ENCODE data around the gene MSI2.

The MSI2 gene

DNA sequence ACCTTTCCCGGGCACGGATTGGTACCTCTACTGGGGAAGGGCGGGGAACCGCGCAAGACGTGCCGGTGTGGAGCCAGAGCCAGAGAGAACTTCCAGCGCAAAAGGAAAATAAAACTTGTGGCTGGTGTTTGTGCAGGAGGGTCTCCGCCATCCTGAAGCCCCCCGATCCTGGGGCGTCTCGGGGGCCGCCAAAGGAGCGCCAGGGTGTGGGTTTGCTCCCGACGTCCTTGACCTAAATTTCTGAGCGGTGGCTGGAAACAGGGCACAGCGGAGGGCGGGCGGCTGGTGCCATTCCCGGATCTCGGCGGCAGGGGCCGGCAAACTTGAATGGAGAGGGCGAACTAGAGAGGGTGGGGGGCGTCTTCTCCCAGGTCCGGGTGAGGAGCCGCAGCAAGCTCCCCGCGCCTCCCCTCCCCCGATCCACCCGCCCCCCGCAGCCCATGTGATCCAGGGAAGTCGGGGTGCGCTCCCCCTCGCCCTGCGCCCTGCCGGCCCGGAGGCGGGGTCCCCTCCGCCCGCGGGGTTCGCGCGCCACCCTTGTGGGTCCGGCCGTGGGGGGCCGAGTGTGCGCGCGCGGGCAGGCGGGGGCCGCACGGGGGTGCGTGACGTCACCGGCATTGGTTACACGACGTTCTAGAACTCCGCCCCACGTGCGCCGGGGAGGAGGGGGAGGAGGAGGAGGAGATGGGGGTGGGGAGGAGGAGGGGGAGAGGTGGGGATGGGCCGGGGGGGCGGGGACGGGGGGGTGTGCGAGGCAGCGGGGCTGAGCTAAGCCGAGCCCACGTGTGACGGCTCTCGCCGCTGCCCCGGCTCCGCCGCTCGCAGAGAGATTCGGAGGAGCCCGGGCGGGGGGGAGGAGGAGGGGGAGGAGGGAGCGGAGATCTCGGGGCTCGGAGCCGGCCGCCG is at the start of gene MSI2:
TSS of gene MSI2 (plus strand) at position 748 of the 906 bp plus-strand sequence. CDS start 220 bp downstream, outside the sequence.
- peak within 1 kb of the TSS; percentile 72 for H3K4me3 ChIP-seq (ENCODE audit: low read depth, low read length)
- TF ChIP-seq, protein P1, sequence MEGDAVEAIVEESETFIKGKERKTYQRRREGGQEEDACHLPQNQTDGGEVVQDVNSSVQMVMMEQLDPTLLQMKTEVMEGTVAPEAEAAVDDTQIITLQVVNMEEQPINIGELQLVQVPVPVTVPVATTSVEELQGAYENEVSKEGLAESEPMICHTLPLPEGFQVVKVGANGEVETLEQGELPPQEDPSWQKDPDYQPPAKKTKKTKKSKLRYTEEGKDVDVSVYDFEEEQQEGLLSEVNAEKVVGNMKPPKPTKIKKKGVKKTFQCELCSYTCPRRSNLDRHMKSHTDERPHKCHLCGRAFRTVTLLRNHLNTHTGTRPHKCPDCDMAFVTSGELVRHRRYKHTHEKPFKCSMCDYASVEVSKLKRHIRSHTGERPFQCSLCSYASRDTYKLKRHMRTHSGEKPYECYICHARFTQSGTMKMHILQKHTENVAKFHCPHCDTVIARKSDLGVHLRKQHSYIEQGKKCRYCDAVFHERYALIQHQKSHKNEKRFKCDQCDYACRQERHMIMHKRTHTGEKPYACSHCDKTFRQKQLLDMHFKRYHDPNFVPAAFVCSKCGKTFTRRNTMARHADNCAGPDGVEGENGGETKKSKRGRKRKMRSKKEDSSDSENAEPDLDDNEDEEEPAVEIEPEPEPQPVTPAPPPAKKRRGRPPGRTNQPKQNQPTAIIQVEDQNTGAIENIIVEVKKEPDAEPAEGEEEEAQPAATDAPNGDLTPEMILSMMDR (conservative IDR thresholded peaks at IDR 0.05; ENCODE audit: low read depth, low read length) = peak; percentile 14
- peak; percentile 90 for DNase-seq (ENCODE audit: low read depth)

- no peak overlapping the region for H3K4me3 ChIP-seq (ENCODE audit: low read depth, low read length)
- TF ChIP-seq, protein P1 (conservative IDR thresholded peaks at IDR 0.05; ENCODE audit: low read depth, low read length) = no peak
Observed at GRCh38 chr17:57206928-57207327, 49.4 kb upstream of the MSI2 start.

DNA sequence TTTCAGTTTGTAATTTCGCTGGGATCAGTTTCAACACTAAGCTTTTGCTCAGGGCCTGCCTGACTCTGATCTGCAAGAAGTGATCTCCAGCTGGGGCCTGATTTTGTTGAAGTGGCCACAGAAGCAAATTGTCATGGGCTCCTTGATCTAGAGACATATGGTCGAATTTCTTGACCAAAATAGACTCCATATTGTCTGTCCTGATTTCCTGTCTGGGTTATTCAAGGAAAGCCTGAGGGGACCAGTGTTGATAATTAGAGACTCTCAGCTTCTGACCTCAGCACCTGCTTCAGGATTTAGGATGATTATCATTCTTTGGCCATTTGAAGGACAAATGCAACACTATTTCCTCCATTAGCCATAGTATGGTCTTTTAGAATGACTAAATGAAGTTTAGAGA is 48.9 kb upstream of the MSI2 start:
- no peak for DNase-seq (ENCODE audit: low read depth)
- no peak overlapping the region for H3K4me3 ChIP-seq (ENCODE audit: low read depth, low read length)
- TF ChIP-seq, protein P1 (conservative IDR thresholded peaks at IDR 0.05; ENCODE audit: low read depth, low read length) = no peak

More at GRCh38 chr17:57206928-57207327, 49.4 kb upstream of the MSI2 start:
- no peak for DNase-seq (ENCODE audit: low read depth)

DNA sequence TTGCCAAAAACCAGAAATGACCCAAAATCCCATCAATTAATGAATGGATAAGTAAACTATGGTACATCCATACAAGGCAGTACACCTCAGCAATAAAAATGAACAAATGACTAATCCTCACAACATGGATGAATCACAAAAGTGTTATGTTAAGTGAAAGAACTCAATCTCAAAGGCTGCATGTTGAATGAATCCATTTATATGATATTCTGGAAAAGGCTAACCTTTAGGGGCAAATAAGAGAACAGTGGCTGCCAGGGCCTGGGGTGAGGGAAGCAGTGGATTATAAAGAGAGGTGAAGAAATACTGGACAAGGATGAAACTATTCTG is 46.1 kb upstream of the MSI2 start:
- TF ChIP-seq, protein P1 (conservative IDR thresholded peaks at IDR 0.05; ENCODE audit: low read depth, low read length) = no peak
- no peak for DNase-seq (ENCODE audit: low read depth)
- no peak overlapping the region for H3K4me3 ChIP-seq (ENCODE audit: low read depth, low read length)

DNA sequence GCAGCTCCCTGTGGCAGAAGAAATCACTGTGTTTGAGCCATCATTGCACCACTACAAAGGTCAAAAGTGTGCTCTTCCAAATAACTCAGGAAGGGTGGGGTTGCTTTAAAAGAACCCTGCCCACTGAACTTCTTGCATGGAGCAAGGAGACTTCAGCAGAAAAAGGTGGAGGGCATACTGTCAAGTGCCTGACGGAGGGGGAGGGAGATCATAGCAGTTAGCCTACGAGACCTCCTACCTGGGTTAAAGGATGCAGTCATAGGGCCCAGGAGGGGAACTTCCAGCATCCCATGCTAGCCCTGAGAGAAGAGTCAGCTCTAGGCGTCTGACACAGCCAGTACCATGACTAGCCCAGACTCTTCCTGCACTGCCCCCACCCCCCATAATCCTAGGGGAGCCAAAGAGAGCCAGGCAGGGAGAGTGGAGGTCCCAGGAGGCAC is 45.3 kb upstream of the MSI2 start:
- DNase-seq (ENCODE audit: low read depth) = no peak
- TF ChIP-seq, protein P1 (conservative IDR thresholded peaks at IDR 0.05; ENCODE audit: low read depth, low read length) = no peak
- H3K4me3 ChIP-seq (ENCODE audit: low read depth, low read length) = no peak overlapping the region

DNA sequence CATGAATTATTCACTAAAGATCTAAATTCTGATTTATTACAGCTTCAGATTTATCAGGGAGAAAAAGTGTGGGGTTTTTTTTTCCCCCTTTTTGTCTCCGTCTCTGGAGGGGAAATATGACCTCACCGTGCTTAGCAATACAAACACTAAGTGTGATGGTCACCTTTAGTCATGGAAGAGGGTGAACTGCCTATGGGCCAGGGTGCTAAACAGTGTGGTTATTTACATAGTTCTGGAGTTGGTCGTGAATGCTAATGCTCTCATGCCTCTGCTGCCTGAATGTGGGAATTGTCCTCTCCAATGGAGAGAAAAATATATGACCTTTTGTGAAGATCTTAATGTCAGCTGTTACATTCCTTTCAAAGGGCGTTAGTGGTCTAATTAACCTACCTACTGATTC is 44.8 kb upstream of the MSI2 start:
- H3K4me3 ChIP-seq (ENCODE audit: low read depth, low read length) = no peak overlapping the region
- TF ChIP-seq, protein P1 (conservative IDR thresholded peaks at IDR 0.05; ENCODE audit: low read depth, low read length) = no peak
- DNase-seq (ENCODE audit: low read depth) = no peak

All from choroid plexus epithelial cell (primary cell).